Stimulated activated naive CD8-positive, alpha-beta T cell treated with anti-CD3 and anti-CD28 coated beads, Interleukin-15, Interleukin-2, amounts not matched to agents 100 ng/mL and 50 ng/mL, for 24 hours (primary cell): ENCODE measurements around the gene FGF3.

Source experiments
- H3K27ac Mint-ChIP-seq: one replicate; pipeline ENCODE4 v1.8.0; 2021; ENCODE audit warnings: mild to moderate bottlenecking, mixed read lengths
- H3K27me3 Mint-ChIP-seq: one replicate; pipeline ENCODE4 v1.8.0; 2021; ENCODE audit warnings: mixed read lengths
- H3K36me3 Mint-ChIP-seq: one replicate; pipeline ENCODE4 v1.8.0; 2021; ENCODE audit warnings: low read depth, mixed read lengths
- H3K4me1 Mint-ChIP-seq: one replicate; pipeline ENCODE4 v1.8.0; 2021; ENCODE audit warnings: low read depth, mixed read lengths
- H3K4me3 Mint-ChIP-seq: one replicate; pipeline ENCODE4 v1.8.0; 2021; ENCODE audit warnings: mild to moderate bottlenecking, mixed read lengths
- H3K9me3 Mint-ChIP-seq: one replicate; pipeline ENCODE4 v1.8.0; 2021; ENCODE audit warnings: mixed read lengths

The FGF3 gene

DNA sequence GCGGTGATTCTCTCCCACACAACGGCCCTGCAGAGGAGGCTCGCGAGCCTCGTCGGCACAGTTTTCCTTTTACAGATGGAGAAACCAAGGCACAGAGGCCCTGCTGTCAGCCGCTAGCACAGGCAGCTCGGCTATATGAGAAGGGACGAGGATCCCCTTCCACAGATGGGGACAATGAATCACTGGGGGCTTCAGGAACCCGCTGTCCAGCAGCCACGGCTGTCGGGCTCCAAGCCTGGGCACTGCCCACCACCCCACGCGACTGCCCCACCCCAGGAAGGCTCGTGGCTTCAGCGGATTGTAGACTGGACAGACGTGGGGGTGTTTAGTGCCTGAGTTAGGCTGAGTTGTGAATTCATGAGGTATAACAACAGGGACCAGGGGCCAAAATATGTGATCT lies 17.2 kb upstream of the FGF3 start:
- Mint-ChIP-seq H3K4me3 (no peak overlapping the region), H3K9me3 (no peaks in the 10 kb centered on the region)

DNA sequence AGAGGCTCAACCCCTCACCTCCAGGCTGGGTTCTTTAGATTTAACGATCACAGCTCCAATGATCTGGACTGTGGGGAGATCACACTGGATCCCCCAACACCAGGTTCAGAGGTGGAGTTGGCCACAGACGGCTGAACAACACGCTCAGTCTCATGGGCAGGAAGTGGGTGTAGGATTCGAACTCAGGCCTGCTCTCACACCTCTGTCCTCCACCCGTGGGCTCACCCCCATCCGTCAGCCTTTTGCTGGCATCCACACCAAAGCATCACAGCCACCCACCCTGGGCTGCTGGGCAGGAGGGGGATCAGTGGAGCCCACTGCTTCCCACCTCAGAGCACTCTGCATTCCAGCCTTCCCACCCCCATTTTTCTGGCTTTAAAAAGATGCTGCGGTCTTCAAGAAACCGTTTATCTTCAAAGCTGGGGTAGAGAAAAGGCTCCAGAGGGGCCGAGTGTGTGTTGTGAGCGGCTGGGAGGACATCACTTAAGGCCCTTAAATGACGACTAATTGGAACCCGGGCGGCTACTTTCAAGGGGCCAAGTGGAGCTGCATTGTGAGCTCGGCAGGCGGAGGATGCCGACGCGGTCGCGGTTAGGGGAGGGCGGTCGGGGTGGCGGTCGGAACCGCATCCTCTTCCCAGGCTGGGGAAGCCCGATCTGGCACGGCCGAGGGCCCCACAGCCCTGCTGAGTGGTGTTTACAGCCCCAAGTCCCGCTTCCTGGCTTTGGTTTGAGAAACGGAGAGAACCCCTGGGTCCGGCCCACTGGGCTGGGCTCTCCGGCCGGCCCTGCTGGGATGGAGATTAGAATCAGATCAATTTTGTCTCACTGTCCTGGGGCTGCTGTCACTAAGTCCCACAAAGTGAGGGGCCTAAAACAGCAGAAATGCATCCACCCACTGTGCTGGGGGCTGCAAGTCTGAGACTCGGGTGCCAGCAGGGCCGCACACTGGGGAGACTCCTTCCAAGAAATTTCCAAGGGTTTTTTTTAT lies 15.9 kb upstream of the FGF3 start:
- Mint-ChIP-seq H3K27me3 (peaks cover 28% of the 10 kb centered on the region), H3K27ac (no peak overlapping the region), H3K4me3 (no peak overlapping the region), H3K9me3 (no peaks in the 10 kb centered on the region), H3K36me3 (no peaks in the 10 kb centered on the region), H3K4me1 (no peaks in the 10 kb centered on the region)

More for the DNA sequence above, 17.2 kb upstream of the FGF3 start:
- Mint-ChIP-seq H3K36me3 (no peaks in the 10 kb centered on the region), H3K27ac (no peak overlapping the region), H3K4me1 (peaks cover 4% of the 10 kb centered on the region), H3K27me3 (peaks cover 32% of the 10 kb centered on the region)

DNA sequence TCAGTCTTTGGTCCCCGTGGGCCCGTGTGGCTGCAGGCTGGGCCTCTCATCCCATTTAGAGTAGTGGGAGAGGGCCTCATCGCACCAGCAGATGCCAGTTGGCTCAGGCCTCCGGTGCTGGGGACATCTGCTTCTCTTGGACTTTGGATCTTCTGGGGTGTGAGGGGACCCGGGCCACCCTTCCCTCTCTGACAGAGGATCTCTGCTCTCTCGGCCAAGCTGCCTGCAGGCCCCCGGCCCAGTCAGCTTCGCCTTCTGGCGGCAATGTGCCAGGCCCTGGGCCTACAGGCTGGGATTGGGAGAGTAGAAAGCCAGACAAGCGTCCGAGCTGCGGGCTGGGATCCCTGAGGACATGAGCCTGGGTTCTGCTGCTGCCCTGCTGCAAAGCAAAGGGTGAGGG lies 15.0 kb upstream of the FGF3 start:
- no peak overlapping the region for H3K27ac Mint-ChIP-seq
- H3K4me1 Mint-ChIP-seq: no peaks in the 10 kb centered on the region
- H3K27me3 Mint-ChIP-seq: peaks cover 28% of the 10 kb centered on the region
- H3K36me3 Mint-ChIP-seq: no peaks in the 10 kb centered on the region
- H3K9me3 Mint-ChIP-seq: no peaks in the 10 kb centered on the region
- no peak overlapping the region for H3K4me3 Mint-ChIP-seq

DNA sequence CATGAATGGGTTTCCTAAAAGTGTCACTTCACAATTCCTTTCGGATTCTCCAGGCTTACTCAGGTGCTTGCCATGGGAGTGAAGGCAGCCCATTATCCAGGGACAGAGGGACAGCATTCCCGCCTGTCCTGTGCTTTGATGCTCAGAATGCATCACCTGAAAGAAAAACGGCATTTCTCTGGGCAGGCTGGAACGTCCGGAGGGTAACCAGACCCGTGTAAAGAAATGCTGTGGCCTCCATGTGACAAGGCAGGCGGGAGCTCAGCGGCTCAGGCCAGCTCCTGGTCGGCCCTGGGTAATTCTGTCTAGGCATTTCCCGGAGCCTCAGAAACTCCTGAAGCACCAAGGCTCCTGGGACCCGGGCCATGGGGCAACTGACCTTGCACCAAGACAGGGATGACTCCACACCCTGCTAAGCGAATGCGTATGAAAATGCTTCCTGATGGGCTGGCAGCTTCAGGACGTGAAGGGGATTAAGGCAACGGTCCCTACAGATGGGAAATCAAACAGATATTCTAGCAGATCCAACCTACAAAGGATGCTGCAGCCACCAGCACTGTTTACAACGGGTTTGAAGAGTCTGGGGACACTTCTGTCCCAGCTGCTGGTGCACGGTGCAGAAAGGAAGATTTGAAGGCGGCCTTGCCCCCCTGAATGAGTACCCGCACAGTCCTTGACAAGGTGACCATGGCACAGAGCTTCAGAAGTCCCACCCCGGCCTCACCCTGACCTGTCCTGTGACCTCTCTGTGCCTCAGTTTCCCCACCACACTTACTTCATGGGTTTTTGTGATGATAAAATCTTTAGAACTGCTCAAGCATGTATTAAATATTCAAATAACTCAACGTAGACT lies 13.6 kb upstream of the FGF3 start:
- no peak overlapping the region for H3K4me3 Mint-ChIP-seq
- H3K27ac Mint-ChIP-seq: no peak overlapping the region
- H3K4me1 Mint-ChIP-seq: no peaks in the 10 kb centered on the region
- H3K36me3 Mint-ChIP-seq: no peaks in the 10 kb centered on the region
- H3K9me3 Mint-ChIP-seq: no peaks in the 10 kb centered on the region
- H3K27me3 Mint-ChIP-seq: peaks cover 23% of the 10 kb centered on the region

DNA sequence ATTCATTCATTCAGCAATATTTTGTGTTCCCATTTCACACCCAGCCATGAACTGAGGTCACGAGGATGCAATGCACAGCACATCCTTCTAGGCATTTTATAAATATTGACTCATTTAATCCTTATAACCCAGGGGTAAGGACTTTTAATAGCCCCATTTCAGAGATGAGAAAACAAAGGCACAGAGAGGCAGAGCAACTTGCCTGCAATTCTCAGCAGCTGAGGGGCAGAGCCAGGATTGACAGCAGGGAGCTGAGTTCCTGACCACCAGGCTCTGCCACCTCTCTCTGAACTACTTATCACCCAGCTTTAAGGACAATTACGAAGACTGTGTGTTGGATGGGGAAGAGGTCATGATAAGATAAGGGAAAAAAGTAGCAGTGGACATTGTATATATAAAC lies 12.8 kb upstream of the FGF3 start:
- Mint-ChIP-seq H3K4me1 (no peaks in the 10 kb centered on the region), H3K9me3 (no peaks in the 10 kb centered on the region), H3K27me3 (peaks cover 26% of the 10 kb centered on the region), H3K36me3 (no peaks in the 10 kb centered on the region), H3K27ac (no peak overlapping the region), H3K4me3 (no peak overlapping the region)

DNA sequence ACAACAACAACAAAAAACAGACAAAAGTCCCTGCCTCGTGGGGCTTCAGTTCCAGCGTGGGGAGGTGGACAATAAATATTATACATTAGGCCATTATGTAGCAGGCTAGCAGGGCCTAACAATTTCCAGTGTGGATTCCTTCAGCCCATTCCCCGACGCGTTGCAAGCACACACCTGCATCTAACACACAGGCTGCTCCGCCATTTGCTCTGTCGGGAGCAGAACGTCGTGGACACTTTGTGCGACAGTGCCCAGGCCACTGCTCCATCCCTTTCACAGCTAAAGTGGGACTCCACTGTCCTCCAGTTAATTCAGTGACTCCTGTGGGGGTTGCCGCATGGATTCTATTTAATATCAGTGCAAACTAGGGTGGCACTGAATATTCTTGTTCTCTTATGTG lies 10.9 kb upstream of the FGF3 start:
- Mint-ChIP-seq H3K4me3 (no peak overlapping the region), H3K27me3 (peaks cover 23% of the 10 kb centered on the region), H3K36me3 (no peaks in the 10 kb centered on the region), H3K4me1 (no peaks in the 10 kb centered on the region), H3K27ac (no peak overlapping the region), H3K9me3 (no peaks in the 10 kb centered on the region)

DNA sequence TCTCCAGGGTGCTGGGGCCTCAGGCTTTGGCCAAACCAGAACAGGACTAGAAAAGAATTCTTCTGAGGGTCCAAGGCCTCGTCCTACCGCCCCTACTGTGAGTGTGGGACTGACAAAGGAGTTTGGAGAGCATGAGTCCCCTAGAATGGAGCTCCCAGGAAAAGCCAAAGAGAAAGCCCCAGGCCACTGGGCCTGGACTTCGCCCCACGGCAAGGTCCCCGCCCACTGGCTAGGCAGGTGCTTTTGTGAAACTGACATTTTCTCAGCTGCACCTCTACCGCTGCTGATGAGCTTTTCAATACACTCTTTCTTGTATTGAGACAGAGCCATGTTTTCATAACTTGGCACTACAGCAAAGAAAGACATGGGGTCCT lies 9.7 kb upstream of the FGF3 start:
- Mint-ChIP-seq H3K36me3 (no peaks in the 10 kb centered on the region), H3K27me3 (peaks cover 18% of the 10 kb centered on the region), H3K4me3 (no peak overlapping the region), H3K27ac (no peak overlapping the region), H3K4me1 (no peaks in the 10 kb centered on the region), H3K9me3 (no peaks in the 10 kb centered on the region)

DNA sequence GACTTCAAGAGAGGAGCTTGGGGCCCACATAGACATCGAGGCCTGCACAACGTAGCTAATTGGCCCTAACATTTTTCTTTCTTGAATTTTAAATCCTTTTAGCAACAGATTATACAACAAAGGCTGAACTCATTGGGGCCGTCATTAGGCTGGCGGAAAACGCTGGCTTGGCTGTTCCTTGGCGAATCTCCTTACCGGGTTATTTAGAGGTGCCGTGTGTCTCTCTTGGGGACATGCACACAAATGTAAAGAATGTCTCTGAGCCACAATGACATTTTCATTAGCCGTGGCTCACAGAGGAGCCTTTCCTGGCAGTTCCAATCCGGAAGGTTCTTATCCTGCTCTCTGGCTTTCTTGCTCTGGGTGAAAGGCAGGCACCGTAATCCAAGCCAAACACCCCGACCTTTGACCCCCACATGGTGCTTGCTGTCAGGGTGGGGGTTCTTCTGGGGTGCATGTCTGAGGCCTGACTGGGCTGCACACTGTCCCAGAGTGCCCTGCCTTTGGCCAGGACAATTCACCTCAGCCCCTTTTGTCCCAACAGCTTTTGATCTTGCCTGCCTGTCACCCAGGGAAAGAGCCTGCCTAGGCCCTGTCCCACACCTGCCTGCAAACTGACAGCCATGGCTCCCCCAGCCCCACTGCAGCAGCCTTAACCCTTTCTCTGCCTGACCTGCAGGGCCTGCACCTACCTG lies 9.2 kb upstream of the FGF3 start:
- no peaks in the 10 kb centered on the region for H3K4me1 Mint-ChIP-seq
- no peak overlapping the region for H3K4me3 Mint-ChIP-seq
- H3K27me3 Mint-ChIP-seq: peaks cover 18% of the 10 kb centered on the region
- no peak overlapping the region for H3K27ac Mint-ChIP-seq
- H3K36me3 Mint-ChIP-seq: no peaks in the 10 kb centered on the region
- no peaks in the 10 kb centered on the region for H3K9me3 Mint-ChIP-seq

DNA sequence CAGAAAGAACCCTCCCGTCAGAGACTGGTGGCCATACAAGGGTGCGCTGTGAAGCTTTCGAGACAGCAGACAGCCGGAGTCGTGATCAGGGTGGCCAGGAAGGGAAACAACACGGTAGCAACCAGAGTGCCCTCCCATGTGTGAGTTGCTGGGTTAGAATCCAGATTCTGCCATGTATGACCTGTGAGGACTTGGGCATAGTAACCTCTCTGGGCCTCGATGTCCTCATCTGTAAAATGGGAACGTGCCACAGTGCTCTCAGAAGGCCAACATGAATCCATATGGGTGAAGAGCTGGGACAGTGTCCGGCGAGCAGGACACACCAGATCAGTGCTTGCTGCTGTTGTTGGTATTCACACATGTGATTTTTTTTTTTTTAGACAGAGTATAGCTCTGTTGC lies 7.6 kb upstream of the FGF3 start:
- no peaks in the 10 kb centered on the region for H3K4me1 Mint-ChIP-seq
- H3K27me3 Mint-ChIP-seq: peaks cover 17% of the 10 kb centered on the region
- H3K4me3 Mint-ChIP-seq: no peak overlapping the region
- no peaks in the 10 kb centered on the region for H3K9me3 Mint-ChIP-seq
- H3K27ac Mint-ChIP-seq: no peak overlapping the region
- no peaks in the 10 kb centered on the region for H3K36me3 Mint-ChIP-seq

DNA sequence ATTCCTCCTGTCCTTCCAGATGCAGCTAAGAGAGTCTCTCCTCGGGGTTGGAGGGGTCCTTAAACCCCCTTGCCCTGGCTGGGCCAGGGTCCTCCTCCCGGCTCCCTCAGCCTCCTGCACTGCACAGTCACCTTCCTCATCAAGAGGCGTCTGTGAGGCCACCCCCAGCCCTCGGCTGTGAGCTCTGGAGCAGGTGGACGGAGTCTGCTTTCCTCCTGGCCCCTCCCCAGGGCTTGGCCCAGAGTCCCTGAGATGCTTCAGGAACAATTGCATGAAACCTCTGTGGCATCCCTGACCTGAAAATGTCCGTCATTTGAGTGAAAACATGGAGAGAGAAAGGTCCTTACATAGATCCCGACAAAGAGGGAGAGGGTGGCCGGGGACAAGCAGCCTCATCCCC lies 6.7 kb upstream of the FGF3 start:
- no peaks in the 10 kb centered on the region for H3K9me3 Mint-ChIP-seq
- H3K4me1 Mint-ChIP-seq: no peaks in the 10 kb centered on the region
- no peak overlapping the region for H3K4me3 Mint-ChIP-seq
- H3K27ac Mint-ChIP-seq: no peak overlapping the region
- H3K36me3 Mint-ChIP-seq: no peaks in the 10 kb centered on the region
- H3K27me3 Mint-ChIP-seq: peaks cover 19% of the 10 kb centered on the region

DNA sequence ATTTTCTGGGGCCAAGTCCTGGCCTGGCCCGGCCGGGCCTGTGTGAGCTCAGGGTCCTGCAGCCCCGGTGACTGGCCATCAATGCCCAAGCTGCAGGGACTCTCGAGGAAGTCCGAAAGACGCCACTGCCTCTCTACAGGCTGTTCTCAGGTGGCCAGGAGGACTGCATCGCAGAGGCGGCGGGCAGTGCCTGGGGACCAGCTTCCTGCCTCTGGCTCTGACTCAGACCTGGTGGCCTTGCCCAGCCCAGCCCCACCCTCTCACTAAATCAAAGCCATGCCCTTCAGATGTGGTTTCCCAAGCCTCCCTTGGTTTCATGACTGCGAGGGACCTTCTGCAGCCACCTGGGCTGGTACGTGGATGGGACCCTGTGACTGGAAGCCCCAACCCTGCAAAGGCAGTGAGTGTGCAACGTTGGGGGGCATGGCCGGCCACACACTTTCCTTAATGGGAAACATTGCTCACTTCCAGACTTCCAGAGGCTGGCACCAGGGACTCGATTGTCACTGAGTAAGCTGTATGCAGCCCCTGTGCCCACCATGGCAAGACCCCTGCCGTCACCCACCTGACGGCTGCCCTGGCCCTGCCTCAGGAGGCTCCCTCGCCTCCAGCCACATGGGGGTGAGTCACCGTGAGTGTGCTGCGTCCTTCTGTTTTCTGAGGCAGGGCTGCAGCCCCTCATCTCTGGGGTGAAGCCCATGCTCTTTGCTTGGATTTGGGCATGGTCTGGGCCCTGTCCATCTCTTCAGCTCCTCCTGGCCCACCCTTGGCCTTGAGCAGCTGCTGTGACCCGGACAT lies 6.0 kb upstream of the FGF3 start:
- no peak overlapping the region for H3K27ac Mint-ChIP-seq
- H3K4me1 Mint-ChIP-seq: no peaks in the 10 kb centered on the region
- H3K9me3 Mint-ChIP-seq: no peaks in the 10 kb centered on the region
- no peaks in the 10 kb centered on the region for H3K36me3 Mint-ChIP-seq
- peaks cover 23% of the 10 kb centered on the region for H3K27me3 Mint-ChIP-seq
- H3K4me3 Mint-ChIP-seq: no peak overlapping the region

DNA sequence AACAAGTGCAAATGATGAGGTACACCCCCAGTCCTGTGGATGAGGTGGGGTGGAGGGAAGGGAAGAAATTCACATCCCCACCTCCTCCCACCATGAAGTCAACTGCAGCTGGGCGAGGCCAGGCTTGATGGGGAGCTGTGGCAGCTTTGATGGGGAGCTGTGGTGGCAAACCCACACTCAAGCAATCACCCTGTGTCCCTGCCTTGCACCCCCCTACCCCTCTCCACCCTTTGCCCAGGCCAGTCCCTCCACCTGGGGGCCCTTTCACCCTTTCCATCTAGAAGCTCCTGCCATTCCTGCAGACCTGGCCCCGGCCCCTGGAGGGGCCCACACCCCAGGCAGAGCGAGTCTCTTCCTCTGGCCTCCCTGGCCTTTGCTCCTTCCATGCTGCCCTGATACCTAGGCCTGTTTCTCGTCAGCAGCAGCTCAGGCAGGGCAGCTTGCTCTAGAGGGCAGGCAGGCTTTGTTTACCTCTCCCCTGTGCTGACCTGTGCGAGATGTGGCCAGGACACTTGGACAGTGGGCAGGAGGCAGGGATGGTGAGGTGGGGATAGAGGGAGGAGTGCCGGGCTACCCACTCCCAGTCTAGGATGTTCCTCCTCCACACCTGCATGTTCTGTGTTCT lies 4.5 kb upstream of the FGF3 start:
- Mint-ChIP-seq H3K4me3 (no peak overlapping the region), H3K27me3 (peaks cover 31% of the 10 kb centered on the region), H3K4me1 (no peaks in the 10 kb centered on the region), H3K36me3 (no peaks in the 10 kb centered on the region), H3K27ac (no peak overlapping the region), H3K9me3 (no peaks in the 10 kb centered on the region)

DNA sequence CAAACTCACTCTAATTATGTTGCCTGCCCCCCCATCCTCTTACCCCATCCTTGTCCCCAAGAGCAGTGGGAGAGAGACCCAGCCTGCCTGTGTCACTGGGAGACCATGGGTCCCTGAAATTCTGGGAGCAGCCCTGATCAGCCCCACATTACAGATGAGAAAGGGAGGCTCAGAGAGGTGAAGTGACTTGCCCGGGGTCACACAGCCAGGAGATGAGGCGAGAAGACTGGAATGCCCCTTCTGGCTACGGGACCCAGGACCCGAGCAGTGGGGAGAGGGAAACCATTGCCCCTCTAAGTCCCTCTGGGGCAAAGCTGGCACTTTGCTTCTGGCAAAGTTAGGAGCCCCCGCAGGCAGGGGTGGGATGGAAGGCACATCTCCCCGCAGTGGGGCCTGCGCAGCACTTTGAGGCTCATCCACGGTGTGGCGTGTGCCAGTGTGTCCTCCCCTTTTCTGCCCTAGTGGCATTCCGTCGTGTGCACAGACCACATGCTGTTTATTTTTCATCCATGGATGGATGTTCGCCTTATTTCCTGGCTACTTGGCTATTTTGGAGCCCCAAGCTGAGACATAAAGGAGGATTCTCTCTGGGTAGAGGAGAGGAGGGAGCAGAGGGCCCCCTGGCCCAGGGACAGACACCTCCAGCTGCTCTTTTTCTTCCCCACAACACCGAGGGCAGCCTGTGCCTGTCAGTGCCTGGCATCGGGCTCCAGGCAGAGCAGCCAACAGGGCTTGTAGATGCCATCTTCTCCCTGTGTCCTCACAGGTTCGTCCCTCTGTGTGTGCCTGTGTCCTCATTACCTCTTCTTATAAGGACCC lies 3.7 kb upstream of the FGF3 start:
- H3K27me3 Mint-ChIP-seq: peaks cover 31% of the 10 kb centered on the region
- H3K27ac Mint-ChIP-seq: no peak overlapping the region
- no peak overlapping the region for H3K4me3 Mint-ChIP-seq
- H3K4me1 Mint-ChIP-seq: no peaks in the 10 kb centered on the region
- H3K36me3 Mint-ChIP-seq: no peaks in the 10 kb centered on the region
- H3K9me3 Mint-ChIP-seq: no peaks in the 10 kb centered on the region
